HepG2 (cell line): ENCODE results near the gene ZNF155. TPM values are rescaled to one million over a fixed set of nuclear protein-coding genes. Genes with fewer than 3 reads are reported as not detected.
A peak's percentile ranks its signal among the peaks of the same experiment; 100 is the strongest.

Experiments
- BATF2 ChIP-seq: sonication (generic); formaldehyde crosslinking; IDR thresholded peaks from 2 replicates; pipeline ENCODE4 v1.8.0; 2022; ENCODE audit warnings: mild to moderate bottlenecking, missing genetic modification reagents, moderate library complexity
- CCAR2 ChIP-seq: fragments of 200-400 bp; formaldehyde crosslinking; optimal IDR thresholded peaks from 2 replicates; pipeline ENCODE3; 2018; ENCODE audit warnings: low read depth, mild to moderate bottlenecking, low read length, moderate library complexity
- GATA4 ChIP-seq: sonication (generic); IDR thresholded peaks from 2 replicates; pipeline ENCODE4 v1.6.1; 2016; ENCODE audit warnings: antibody characterized with exemption, low read depth, borderline replicate concordance
- HES4 ChIP-seq: sonication (generic); formaldehyde crosslinking; IDR thresholded peaks from 2 replicates; pipeline ENCODE4 v1.9.0; 2021; ENCODE audit warnings: mild to moderate bottlenecking, missing genetic modification reagents, borderline replicate concordance
- HOXA7 ChIP-seq: sonication (generic); formaldehyde crosslinking; IDR thresholded peaks from 2 replicates; pipeline ENCODE4 v1.8.1; 2022; ENCODE audit warnings: mild to moderate bottlenecking, missing genetic modification reagents, moderate library complexity
- JUN ChIP-seq: sonication (generic); formaldehyde crosslinking; IDR thresholded peaks from 2 replicates; pipeline ENCODE4 v1.4.0; 2020; ENCODE audit warnings: mild to moderate bottlenecking, missing genetic modification reagents
- MTA1 ChIP-seq: sonication (generic); formaldehyde crosslinking; IDR thresholded peaks from 2 replicates; pipeline ENCODE4 v1.4.0; 2020; ENCODE audit warnings: missing genetic modification reagents, mild to moderate bottlenecking, borderline replicate concordance
- MTF2 ChIP-seq: sonication (generic); formaldehyde crosslinking; IDR thresholded peaks from 2 replicates; pipeline ENCODE4 v1.5.0; 2020; ENCODE audit warnings: missing genetic modification reagents, borderline replicate concordance
- PCBP2 ChIP-seq: fragments of 200-400 bp; formaldehyde crosslinking; optimal IDR thresholded peaks from 2 replicates; pipeline ENCODE3; 2018; ENCODE audit warnings: low read length, low read depth; ENCODE audit not compliant: poor library complexity, severe bottlenecking
- SMAD1 ChIP-seq: sonication (generic); formaldehyde crosslinking; IDR thresholded peaks from 2 replicates; pipeline ENCODE4 v1.4.0; 2020; ENCODE audit warnings: missing genetic modification reagents, low read depth, mild to moderate bottlenecking, borderline replicate concordance
- SMYD3 ChIP-seq: sonication (generic); formaldehyde crosslinking; IDR thresholded peaks from 2 replicates; pipeline ENCODE4 v1.8.1; 2023; ENCODE audit warnings: mild to moderate bottlenecking, missing genetic modification reagents
- SNAI1 ChIP-seq: sonication (generic); formaldehyde crosslinking; IDR thresholded peaks from 2 replicates; pipeline ENCODE4 v1.5.0; 2020; ENCODE audit warnings: mild to moderate bottlenecking, missing genetic modification reagents, borderline replicate concordance
- SP5 ChIP-seq: IDR thresholded peaks from 2 replicates; pipeline ENCODE4 v1.6.1; 2016; ENCODE audit warnings: low read depth, borderline replicate concordance
- SRY ChIP-seq: sonication (generic); formaldehyde crosslinking; IDR thresholded peaks from 2 replicates; pipeline ENCODE4 v1.8.0; 2022; ENCODE audit warnings: mild to moderate bottlenecking, missing genetic modification reagents
- ZNF253 ChIP-seq: sonication (generic); formaldehyde crosslinking; IDR thresholded peaks from 2 replicates; pipeline ENCODE4 v1.8.0; 2022; ENCODE audit warnings: mild to moderate bottlenecking, missing genetic modification reagents, borderline replicate concordance
- ZNF382 ChIP-seq: sonication (generic); formaldehyde crosslinking; IDR thresholded peaks from 2 replicates; pipeline ENCODE4 v1.5.0; 2020; ENCODE audit warnings: missing genetic modification reagents, mild to moderate bottlenecking, borderline replicate concordance
- ZNF770 ChIP-seq: sonication (generic); formaldehyde crosslinking; IDR thresholded peaks from 2 replicates; pipeline ENCODE4 v1.5.0; 2020; ENCODE audit warnings: mild to moderate bottlenecking, missing genetic modification reagents
- polyA plus RNA-seq, 8 experiments: library from polyadenylated mRNA; depleted of rRNA in 3 of 8; stranded (reverse) in 7 of 8; unstranded in 1 of 8; fragments of >200 nt; fragmentation: Illumina TruSeq in 4 of 8; extraction: Trizol in 4 of 8; gene quantifications; 2 replicates each; pipeline versions ENCODE4 v1.2.1 to v1.2.3, GENCODE V29; 2011 to 2016; ENCODE audit warnings: low read depth in 4 of 8, missing spikeins in 1 of 8, mixed read lengths in 1 of 8; ENCODE audit not compliant: insufficient read depth in 1 of 8
- total RNA-seq, 5 experiments: library from RNA; depleted of rRNA; stranded (reverse); fragments of >200 nt; fragmentation: Illumina TruSeq; extraction: Trizol; gene quantifications; 2 replicates each; pipeline ENCODE4 v1.2.3, GENCODE V29; 2016; ENCODE audit warnings: low read depth in 1 of 5
- TF ChIP-seq, protein P1 (sequence below): sonication (generic); formaldehyde crosslinking; IDR thresholded peaks from 2 replicates; pipeline ENCODE4 v1.4.0; 2020; ENCODE audit warnings: low read depth, missing genetic modification reagents
- TF ChIP-seq, protein P2 (sequence below): sonication (generic); formaldehyde crosslinking; IDR thresholded peaks from 2 replicates; pipeline ENCODE4 v1.4.0; 2020; ENCODE audit warnings: missing genetic modification reagents, mild to moderate bottlenecking, borderline replicate concordance

ZNF155 gene
- total and polyA plus RNA-seq, 2 of the 13 experiments (the other 11 are each of a cell fraction or from before 2014, with no cell fraction given), result 2.5 to 3.6 TPM

- TF ChIP-seq BATF2 (CRISPR knock-in tag) (no peak), MTA1 (CRISPR knock-in tag) (peak; percentile 30; the same call in 1 of the 2 replicates), SRY (CRISPR knock-in tag) (peak; percentile 53; the same call in 1 of the 2 replicates), SMYD3 (CRISPR knock-in tag) (no peak), SNAI1 (CRISPR knock-in tag) (no peak), GATA4 (no peak), SP5 (CRISPR knock-in tag) (no peak), MTF2 (CRISPR knock-in tag) (peak; percentile 57; the same call in 1 of the 2 replicates), HES4 (CRISPR knock-in tag) (no peak), HOXA7 (CRISPR knock-in tag) (no peak), ZNF253 (CRISPR knock-in tag) (no peak), ZNF382 (CRISPR knock-in tag) (no peak), CCAR2 (peak; percentile 49), ZNF770 (no peak), JUN (0 out of 2 replicates have a peak, but pooled peaks have one; percentile 47), SMAD1 (CRISPR knock-in tag) (0 out of 2 replicates have a peak, but pooled peaks have one; percentile 34), PCBP2 (no peak)
- TF ChIP-seq, protein P1, sequence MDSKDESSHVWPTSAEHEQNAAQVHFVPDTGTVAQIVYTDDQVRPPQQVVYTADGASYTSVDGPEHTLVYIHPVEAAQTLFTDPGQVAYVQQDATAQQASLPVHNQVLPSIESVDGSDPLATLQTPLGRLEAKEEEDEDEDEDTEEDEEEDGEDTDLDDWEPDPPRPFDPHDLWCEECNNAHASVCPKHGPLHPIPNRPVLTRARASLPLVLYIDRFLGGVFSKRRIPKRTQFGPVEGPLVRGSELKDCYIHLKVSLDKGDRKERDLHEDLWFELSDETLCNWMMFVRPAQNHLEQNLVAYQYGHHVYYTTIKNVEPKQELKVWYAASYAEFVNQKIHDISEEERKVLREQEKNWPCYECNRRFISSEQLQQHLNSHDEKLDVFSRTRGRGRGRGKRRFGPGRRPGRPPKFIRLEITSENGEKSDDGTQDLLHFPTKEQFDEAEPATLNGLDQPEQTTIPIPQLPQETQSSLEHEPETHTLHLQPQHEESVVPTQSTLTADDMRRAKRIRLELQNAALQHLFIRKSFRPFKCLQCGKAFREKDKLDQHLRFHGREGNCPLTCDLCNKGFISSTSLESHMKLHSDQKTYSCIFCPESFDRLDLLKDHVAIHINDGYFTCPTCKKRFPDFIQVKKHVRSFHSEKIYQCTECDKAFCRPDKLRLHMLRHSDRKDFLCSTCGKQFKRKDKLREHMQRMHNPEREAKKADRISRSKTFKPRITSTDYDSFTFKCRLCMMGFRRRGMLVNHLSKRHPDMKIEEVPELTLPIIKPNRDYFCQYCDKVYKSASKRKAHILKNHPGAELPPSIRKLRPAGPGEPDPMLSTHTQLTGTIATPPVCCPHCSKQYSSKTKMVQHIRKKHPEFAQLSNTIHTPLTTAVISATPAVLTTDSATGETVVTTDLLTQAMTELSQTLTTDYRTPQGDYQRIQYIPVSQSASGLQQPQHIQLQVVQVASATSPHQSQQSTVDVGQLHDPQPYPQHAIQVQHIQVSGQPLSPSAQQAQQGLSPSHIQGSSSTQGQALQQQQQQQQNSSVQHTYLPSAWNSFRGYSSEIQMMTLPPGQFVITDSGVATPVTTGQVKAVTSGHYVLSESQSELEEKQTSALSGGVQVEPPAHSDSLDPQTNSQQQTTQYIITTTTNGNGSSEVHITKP (CRISPR knock-in tag), result peak; percentile 49; the same call in 1 of the 2 replicates
- TF ChIP-seq, protein P2, sequence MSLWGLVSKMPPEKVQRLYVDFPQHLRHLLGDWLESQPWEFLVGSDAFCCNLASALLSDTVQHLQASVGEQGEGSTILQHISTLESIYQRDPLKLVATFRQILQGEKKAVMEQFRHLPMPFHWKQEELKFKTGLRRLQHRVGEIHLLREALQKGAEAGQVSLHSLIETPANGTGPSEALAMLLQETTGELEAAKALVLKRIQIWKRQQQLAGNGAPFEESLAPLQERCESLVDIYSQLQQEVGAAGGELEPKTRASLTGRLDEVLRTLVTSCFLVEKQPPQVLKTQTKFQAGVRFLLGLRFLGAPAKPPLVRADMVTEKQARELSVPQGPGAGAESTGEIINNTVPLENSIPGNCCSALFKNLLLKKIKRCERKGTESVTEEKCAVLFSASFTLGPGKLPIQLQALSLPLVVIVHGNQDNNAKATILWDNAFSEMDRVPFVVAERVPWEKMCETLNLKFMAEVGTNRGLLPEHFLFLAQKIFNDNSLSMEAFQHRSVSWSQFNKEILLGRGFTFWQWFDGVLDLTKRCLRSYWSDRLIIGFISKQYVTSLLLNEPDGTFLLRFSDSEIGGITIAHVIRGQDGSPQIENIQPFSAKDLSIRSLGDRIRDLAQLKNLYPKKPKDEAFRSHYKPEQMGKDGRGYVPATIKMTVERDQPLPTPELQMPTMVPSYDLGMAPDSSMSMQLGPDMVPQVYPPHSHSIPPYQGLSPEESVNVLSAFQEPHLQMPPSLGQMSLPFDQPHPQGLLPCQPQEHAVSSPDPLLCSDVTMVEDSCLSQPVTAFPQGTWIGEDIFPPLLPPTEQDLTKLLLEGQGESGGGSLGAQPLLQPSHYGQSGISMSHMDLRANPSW (CRISPR knock-in tag), result no peak
Measured at GRCh38 chr19:43950834-43951645, 32.9 kb upstream of the ZNF155 start, which contains the start of gene ZNF221 (continued).
